H1 (cell line): Measurements from ENCODE around the gene POLR1G. TPM values are rescaled to one million over a fixed set of nuclear protein-coding genes. Genes with fewer than 3 reads are reported as not detected.

Experiments
- BRCA1 ChIP-seq: IDR thresholded peaks from 2 replicates; pipeline ENCODE4 v1.6.1; 2012; ENCODE audit warnings: low read depth, low read length, improper control_type of control experiment
- CHD1 ChIP-seq: IDR thresholded peaks from 2 replicates; pipeline ENCODE4 v1.6.1; 2012; ENCODE audit warnings: low read depth, low read length, improper control_type of control experiment
- CHD7 ChIP-seq: fragments of 300-600 bp; sonication (generic); IDR thresholded peaks from 2 replicates; pipeline ENCODE4 v1.7.1; 2012; ENCODE audit warnings: low read length, moderate library complexity, mild to moderate bottlenecking, inconsistent platforms; ENCODE audit not compliant: insufficient replicate concordance
- JUN ChIP-seq: IDR thresholded peaks from 2 replicates; pipeline ENCODE4 v1.6.1; 2011; ENCODE audit warnings: low read depth, mild to moderate bottlenecking, improper control_type of control experiment, low read length
- JUND ChIP-seq: IDR thresholded peaks from 2 replicates; pipeline ENCODE4 v1.6.1; 2011; ENCODE audit warnings: mild to moderate bottlenecking, improper control_type of control experiment, low read length
- KDM4A ChIP-seq: IDR thresholded peaks from one replicate; pipeline ENCODE4 v1.7.1; 2012; ENCODE audit warnings: low read depth, mild to moderate bottlenecking, moderate library complexity, low read length, inconsistent platforms; ENCODE audit not compliant: severe bottlenecking
- MAFK ChIP-seq: IDR thresholded peaks from 2 replicates; pipeline ENCODE4 v1.6.1; 2012; ENCODE audit warnings: low read depth, mild to moderate bottlenecking, improper control_type of control experiment, low read length
- NANOG ChIP-seq: IDR thresholded peaks from 2 replicates; pipeline ENCODE4 v1.6.1; 2011; ENCODE audit warnings: low read length, low read depth, mild to moderate bottlenecking, inconsistent platforms; ENCODE audit not compliant: insufficient read depth, poor library complexity, severe bottlenecking
- RNF2 ChIP-seq: fragments of 200-900, 300-1000 bp; sonication (generic); IDR thresholded peaks from 2 replicates; pipeline ENCODE4 v1.7.1; 2016; ENCODE audit warnings: borderline replicate concordance, low read depth, mild to moderate bottlenecking, antibody characterized with exemption, low read length; ENCODE audit not compliant: poor library complexity, severe bottlenecking; ENCODE audit errors: missing control alignments
- TBP ChIP-seq: IDR thresholded peaks from 2 replicates; pipeline ENCODE4 v1.6.1; 2011; ENCODE audit warnings: low read depth, low read length, improper control_type of control experiment
- polyA plus RNA-seq, 7 experiments: library from polyadenylated mRNA; depleted of rRNA in 3 of 7; stranded (reverse) in 5 of 7; unstranded in 2 of 7; fragments of >200 nt in 5 of 7; fragments of 200-250 nt in 2 of 7; gene quantifications; 1 replicate in 5 of 7; 2 replicates in 1 of 7; 4 replicates in 1 of 7; pipeline versions ENCODE4 v1.2.1 to v1.2.3, GENCODE V29; 2011 to 2013; ENCODE audit warnings: missing spikeins in 2 of 7, mixed read lengths in 2 of 7
- total RNA-seq: library from RNA; stranded (reverse); fragmentation: NEBNext Ultra II Directional; extraction: Animal tissue kit (Norgen Biotek cat#: 25700); gene quantifications from 2 replicates; pipeline ENCODE4 v1.2.1, GENCODE V29; 2021

POLR1G gene
- total and polyA plus RNA-seq, 2 of the 8 experiments (the other 6 are each of a cell fraction or from before 2014, with no cell fraction given): 16.8 to 34.8 TPM

DNA sequence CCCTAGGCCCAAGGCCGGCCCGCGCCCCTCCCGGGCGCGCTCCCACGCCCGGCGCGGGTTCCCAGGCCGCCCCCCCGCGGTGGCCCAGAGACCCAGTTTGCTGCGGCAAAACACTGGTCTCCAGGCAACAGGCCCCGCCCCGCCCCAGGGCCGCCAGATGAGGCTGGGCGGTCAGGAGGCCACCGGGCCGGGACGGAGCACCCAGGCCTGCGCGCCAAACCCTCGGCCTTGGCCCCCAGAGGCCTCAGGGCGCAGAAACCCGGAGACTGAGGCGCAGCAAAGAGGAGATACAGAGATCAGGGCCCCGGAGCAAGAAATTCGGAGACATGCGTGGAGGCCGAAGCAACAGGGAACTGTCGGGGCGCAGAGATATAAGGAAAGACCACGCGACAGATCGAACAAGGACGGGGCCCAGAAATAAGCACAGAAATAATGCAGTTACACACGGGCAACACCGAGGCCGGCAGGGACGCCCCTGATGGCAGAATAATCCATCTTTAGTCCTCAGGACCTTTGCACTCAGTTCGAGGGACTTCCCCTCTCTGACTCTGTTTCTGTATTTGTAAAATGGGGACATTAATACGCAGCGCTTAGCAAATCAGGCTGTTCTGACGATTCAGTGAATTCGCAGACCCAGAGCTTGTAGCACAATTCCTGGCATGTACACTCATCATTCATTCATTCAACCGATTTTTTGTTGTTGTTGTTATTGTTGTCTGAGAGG, 38.0 kb downstream of the POLR1G start (continued):
- no peak for TF ChIP-seq RNF2
- no peak for TF ChIP-seq KDM4A
- no peak for TF ChIP-seq JUN
- no peak for TF ChIP-seq CHD1
- TF ChIP-seq BRCA1: no peak
- TF ChIP-seq MAFK: no peak
- no peak for TF ChIP-seq JUND
- no peak for TF ChIP-seq NANOG
- TF ChIP-seq CHD7: no peak
- TF ChIP-seq TBP: no peak
